Measurements from ENCODE around the gene THOC6. TPM values are rescaled to one million over a fixed set of nuclear protein-coding genes. Genes with fewer than 3 reads are reported as not detected.
"Not testable (repeated sequence)": the region's sequence is repeated elsewhere in the genome, so short reads cannot be mapped to it uniquely, and the experiment has no call there.

Gene THOC6
- polyA plus RNA-seq, 1 donor from 2014 or later: 11.4 TPM

DNA sequence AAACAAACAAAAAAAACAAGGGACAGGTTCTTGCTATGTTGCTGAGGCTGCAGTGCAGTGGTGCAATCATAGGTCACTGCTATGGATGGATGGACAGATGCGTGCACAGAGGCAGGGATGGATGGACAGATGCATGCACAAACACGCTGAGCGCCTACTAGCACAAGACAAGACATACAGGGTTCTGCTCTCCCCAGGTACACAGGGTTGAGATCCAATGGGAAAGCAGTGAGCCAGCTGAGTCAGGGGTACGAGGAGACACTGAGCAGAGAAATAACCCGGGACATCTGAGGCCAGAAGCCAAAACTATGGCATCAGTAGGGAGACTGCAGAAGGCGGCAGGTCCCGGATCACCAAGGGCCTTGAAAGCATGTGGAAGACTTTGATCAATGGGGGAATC lies 47.8 kb downstream of the THOC6 start:
- Histone ChIP-seq H3K4me2 (ENCODE audit: low read length) (no peak overlapping the region), H3K9ac (ENCODE audit: low read length) (no peak overlapping the region), H3K4me3 (ENCODE audit: low read length) (no peak overlapping the region), H4K20me1 (ENCODE audit: insufficient read depth) (no peaks in the 10 kb centered on the region), H3K9me2 (ENCODE audit: insufficient read depth, low read length) (no peaks in the 10 kb centered on the region), H3K27ac (ENCODE audit: low read length) (no peak overlapping the region), H3K79me2 (replicated peaks; ENCODE audit: insufficient read depth, low read length) (no peaks in the 10 kb centered on the region), H2AFZ (ENCODE audit: low read depth, low read length) (no peak overlapping the region), H3F3A (ENCODE audit: insufficient read depth, low read length, poor library complexity, severe bottlenecking) (no peaks in the 10 kb centered on the region), H3K36me3 (ENCODE audit: insufficient read depth, low read length) (no peaks in the 10 kb centered on the region), H3K27me3 (ENCODE audit: insufficient read depth, low read depth, low read length) (no peaks in the 10 kb centered on the region), H3K9me3 (ENCODE audit: low read length) (no peaks in the 10 kb centered on the region)
- TF ChIP-seq, protein P1, sequence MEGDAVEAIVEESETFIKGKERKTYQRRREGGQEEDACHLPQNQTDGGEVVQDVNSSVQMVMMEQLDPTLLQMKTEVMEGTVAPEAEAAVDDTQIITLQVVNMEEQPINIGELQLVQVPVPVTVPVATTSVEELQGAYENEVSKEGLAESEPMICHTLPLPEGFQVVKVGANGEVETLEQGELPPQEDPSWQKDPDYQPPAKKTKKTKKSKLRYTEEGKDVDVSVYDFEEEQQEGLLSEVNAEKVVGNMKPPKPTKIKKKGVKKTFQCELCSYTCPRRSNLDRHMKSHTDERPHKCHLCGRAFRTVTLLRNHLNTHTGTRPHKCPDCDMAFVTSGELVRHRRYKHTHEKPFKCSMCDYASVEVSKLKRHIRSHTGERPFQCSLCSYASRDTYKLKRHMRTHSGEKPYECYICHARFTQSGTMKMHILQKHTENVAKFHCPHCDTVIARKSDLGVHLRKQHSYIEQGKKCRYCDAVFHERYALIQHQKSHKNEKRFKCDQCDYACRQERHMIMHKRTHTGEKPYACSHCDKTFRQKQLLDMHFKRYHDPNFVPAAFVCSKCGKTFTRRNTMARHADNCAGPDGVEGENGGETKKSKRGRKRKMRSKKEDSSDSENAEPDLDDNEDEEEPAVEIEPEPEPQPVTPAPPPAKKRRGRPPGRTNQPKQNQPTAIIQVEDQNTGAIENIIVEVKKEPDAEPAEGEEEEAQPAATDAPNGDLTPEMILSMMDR (IDR thresholded peaks at IDR 0.05; ENCODE audit: poor library complexity, severe bottlenecking): no peak
- TF ChIP-seq MXI1 (conservative IDR thresholded peaks at IDR 0.05; ENCODE audit: poor library complexity, severe bottlenecking) (no peak), POLR2AphosphoS5 (IDR thresholded peaks at IDR 0.05) (no peak)

DNA sequence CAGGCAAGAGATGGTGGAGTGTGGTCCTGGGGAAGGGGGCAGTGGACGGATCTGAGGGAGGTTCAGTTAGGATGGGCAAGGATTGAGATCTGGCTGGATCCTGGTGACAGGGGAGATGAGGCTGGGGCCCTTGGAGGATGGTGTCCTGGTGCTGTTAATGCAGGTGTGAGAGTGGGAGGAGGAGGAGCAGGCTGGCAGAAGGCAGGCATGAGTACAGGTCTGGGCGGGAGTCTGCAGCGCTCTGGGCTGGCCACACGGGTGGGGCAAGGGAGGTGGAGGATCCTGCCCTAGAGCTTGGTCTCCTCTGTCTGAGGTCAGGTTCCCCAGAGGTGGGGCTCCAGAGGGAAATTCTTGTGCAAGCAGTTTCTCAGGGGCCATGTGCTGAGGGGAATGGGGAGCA lies 48.3 kb downstream of the THOC6 start:
- H3K9me3 ChIP-seq (ENCODE audit: low read length); H4K20me1 ChIP-seq (ENCODE audit: insufficient read depth); H3K9me2 ChIP-seq (ENCODE audit: insufficient read depth, low read length); H3K4me2 ChIP-seq (ENCODE audit: low read length); H3K79me2 ChIP-seq (replicated peaks; ENCODE audit: insufficient read depth, low read length); H3K4me3 ChIP-seq (ENCODE audit: low read length); H2AFZ ChIP-seq (ENCODE audit: low read depth, low read length); H3K27ac ChIP-seq (ENCODE audit: low read length); H3F3A ChIP-seq (ENCODE audit: insufficient read depth, low read length, poor library complexity, severe bottlenecking); H3K36me3 ChIP-seq (ENCODE audit: insufficient read depth, low read length); H3K9ac ChIP-seq (ENCODE audit: low read length); H3K27me3 ChIP-seq (ENCODE audit: insufficient read depth, low read depth, low read length): not testable (repeated sequence)

DNA sequence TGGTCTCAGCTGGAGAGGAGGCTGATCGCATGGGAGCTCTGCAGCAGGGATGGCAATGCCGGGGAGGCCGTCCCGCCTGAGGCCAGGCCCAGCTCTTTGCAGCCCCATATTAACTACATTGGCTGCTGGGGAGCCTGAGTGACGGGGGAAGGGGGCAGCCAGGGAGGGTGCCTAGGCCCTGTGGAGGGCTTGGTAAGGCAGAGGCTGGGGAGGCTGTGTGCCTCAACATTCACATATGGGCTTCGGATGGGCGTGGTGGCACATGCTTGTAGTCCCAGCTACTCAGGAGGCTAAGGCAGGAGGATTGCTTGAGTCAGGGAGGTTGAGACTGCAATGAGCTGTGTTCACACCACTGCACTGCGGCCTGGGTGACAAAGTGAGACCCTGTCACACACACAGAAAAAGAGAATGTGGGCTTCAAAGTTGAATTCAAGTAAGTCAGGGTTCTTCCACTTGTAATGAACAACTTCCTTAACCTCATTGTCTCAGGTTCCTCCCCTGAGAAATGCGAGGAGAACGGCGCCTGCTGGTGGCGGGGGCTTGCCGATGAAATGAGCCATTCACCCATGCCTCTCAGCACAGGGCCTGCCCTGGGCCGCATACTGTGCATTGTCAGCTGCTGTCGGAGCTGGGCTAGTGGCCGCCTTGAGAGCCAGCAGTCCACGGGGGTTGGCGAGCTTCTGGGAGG lies 48.9 kb downstream of the THOC6 start:
- H3K27me3 ChIP-seq (ENCODE audit: insufficient read depth, low read depth, low read length); H3K36me3 ChIP-seq (ENCODE audit: insufficient read depth, low read length); H2AFZ ChIP-seq (ENCODE audit: low read depth, low read length): not testable (repeated sequence)

DNA sequence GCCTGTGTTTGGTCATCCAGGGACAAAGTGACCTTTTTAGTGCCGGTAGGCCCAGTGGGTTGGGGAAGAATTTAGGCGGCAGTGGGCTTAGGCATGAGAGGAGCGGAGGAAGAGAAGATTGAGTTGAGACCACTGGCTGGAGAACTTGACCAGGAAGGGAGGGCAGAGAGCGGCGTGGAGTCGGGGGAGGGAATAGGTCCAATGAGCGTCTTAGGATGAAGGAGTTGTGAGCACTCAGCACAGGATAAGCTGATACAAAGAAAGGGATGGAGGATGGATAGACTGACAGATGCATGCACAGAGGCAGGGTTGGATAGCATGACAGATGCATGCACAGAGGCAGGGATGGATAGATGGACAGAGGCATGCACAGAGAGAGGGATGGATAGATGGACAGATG lies 49.6 kb downstream of the THOC6 start:
- Histone ChIP-seq H3K4me2 (ENCODE audit: low read length) (no peak overlapping the region), H3K4me3 (ENCODE audit: low read length) (no peak overlapping the region)

More for the DNA sequence above, 48.9 kb downstream of the THOC6 start:
- not testable (repeated sequence) for H3K4me2 ChIP-seq (ENCODE audit: low read length); H3K27ac ChIP-seq (ENCODE audit: low read length); H3K9me2 ChIP-seq (ENCODE audit: insufficient read depth, low read length); H3K4me3 ChIP-seq (ENCODE audit: low read length); H3K9me3 ChIP-seq (ENCODE audit: low read length); H4K20me1 ChIP-seq (ENCODE audit: insufficient read depth); H3K79me2 ChIP-seq (replicated peaks; ENCODE audit: insufficient read depth, low read length); H3K9ac ChIP-seq (ENCODE audit: low read length); H3F3A ChIP-seq (ENCODE audit: insufficient read depth, low read length, poor library complexity, severe bottlenecking)

More for the DNA sequence above, 49.6 kb downstream of the THOC6 start:
- no peaks in the 10 kb centered on the region for H3K79me2 ChIP-seq (replicated peaks; ENCODE audit: insufficient read depth, low read length)
- no peaks in the 10 kb centered on the region for H3F3A ChIP-seq (ENCODE audit: insufficient read depth, low read length, poor library complexity, severe bottlenecking)
- no peaks in the 10 kb centered on the region for H4K20me1 ChIP-seq (ENCODE audit: insufficient read depth)
- no peak overlapping the region for H3K9ac ChIP-seq (ENCODE audit: low read length)
- H3K27ac ChIP-seq (ENCODE audit: low read length): no peak overlapping the region
- no peak overlapping the region for H2AFZ ChIP-seq (ENCODE audit: low read depth, low read length)
- no peaks in the 10 kb centered on the region for H3K36me3 ChIP-seq (ENCODE audit: insufficient read depth, low read length)
- TF ChIP-seq TAF1 (IDR thresholded peaks at IDR 0.05; ENCODE audit: low read depth) (no peak), MXI1 (conservative IDR thresholded peaks at IDR 0.05; ENCODE audit: poor library complexity, severe bottlenecking) (no peak), EP300 (conservative IDR thresholded peaks at IDR 0.05; ENCODE audit: poor library complexity, severe bottlenecking) (no peak)
- TF ChIP-seq, protein P1 (IDR thresholded peaks at IDR 0.05; ENCODE audit: poor library complexity, severe bottlenecking): no peak
- H3K27me3 ChIP-seq (ENCODE audit: insufficient read depth, low read depth, low read length): no peaks in the 10 kb centered on the region
- H3K9me2 ChIP-seq (ENCODE audit: insufficient read depth, low read length): no peaks in the 10 kb centered on the region
- H3K9me3 ChIP-seq (ENCODE audit: low read length): no peaks in the 10 kb centered on the region
